Measurements from ENCODE around the gene ESR1.
"Not testable (repeated sequence)": the region's sequence is repeated elsewhere in the genome, so short reads cannot be mapped to it uniquely, and the experiment has no call there.

The ESR1 gene

GRCh38 chr6:152062476-152062875, 255.0 kb downstream of the ESR1 start:
- no peak for DNase-seq

DNA sequence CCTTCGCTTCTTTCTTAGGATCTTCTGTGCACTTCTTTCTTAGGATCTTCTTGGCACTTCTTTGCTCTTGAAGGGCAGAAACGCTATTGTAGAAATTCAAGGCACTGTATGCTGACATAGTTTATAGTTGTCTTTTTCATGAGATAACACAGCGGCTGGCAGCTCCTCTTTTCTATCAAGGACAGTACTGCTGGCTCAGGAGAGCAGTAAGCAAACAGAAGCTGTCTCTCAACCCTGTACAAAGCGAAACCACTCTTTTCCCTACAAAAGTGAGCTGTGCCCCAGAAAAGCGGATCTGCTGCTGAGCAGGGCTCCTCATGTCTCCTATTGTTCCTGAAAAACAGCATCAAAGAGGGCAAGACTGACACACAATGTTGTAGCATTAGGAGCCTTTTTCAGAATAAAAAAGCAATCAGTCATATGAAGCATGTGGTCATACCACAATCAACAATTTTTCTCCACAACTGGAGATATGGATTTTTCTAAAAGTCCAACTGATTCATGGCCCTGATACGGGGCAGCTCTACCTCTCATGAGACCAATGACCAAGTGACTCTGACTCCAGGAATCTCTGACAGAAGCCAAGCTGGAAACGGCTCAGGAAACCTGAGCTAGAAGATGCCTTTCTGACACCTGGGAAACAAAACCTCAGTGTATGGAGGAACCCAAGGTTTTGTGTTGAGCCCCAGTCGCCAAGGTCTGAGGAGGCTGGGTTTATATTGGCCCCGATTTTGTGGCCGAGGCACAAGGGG, 255.9 kb downstream of the ESR1 start:
- DNase-seq = no peak

DNA sequence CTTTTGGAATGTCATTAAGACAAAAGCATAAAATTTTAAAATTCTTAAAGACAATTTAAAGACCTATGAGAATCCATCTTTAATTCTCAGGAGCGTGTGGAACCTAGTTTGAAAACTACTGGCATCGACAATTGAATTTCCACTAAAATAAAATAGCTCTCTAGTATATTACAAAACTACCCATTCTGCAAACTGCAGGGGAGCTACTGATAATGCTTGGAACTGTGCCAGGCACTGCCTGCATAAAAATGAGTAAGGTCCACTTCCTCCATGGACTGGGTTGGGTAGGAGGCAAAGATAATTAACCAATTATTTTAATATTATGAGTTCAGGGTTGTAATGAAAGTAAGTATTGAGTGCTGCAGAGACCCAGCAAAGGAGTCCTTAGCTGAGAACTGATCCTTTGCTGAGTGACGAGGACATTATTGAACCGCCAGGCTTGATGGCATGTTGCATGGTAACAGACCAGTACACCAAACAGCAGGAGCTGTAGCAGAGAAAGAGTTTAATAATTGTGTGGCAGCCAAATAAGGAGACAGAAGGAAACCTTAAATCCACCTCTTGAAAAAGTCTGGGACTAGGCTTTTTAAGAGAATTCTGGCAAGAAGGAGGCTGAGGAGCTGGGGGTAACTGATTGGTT, 261.3 kb downstream of the ESR1 start:
- no peak for DNase-seq

- DNase-seq = no peak
Measured at GRCh38 chr6:152070556-152070955, 263.1 kb downstream of the ESR1 start.

DNA sequence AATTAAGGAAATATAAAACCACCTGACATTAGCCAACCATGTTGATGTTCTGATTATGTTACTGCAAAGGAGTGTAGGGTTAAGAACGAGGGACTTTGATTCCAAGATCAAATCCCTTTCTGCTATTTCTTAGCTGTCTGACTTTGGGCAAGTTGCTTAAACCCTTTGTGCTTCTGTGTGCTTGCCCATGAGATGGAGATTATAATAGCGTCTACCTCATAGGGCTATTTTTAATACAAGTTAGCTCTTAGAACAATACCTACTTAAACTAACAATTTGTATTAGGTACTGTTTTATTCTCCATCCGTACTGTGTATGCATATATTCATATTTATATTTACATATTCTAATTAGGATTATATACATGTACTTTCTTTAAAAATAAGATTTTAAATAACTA, 263.8 kb downstream of the ESR1 start:
- no peak for DNase-seq

DNA sequence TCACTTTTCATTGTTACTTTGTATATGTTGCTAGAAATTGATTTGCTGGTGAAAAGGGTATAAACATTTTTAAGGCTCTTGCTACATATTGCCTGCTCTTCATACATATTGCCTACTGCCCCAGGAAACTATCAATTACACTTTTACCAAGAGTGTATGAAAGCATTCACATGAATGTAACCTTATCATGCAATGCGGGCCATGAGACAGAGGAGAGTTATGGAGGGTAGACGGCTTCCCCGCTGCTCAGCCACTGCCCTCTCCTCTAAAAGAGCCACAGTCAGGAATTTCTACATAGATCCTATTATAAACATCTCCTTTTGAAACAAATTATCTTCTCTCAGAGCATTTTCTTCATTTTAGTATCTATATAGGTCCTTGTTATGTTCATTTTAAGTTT, 264.4 kb downstream of the ESR1 start:
- DNase-seq = no peak

DNA sequence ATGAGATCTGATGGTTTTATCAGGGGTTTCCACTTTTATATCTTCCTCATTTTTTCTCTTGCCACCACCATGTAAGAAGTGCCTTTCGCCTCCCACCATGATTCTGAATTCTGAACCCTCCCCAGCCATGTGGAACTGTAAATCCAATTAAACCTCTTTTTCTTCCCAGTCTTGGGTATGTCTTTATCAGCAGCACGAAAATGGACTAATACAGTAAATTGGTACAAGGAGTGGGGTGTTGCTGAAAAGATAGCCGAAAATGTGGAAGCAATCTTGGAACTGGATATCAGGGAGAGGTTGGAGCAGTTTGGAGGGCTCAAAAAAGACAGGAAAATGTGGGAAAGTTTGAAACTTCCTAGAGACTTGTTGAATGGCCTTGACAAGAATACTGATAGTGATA, 268.8 kb downstream of the ESR1 start:
- DNase-seq = not testable (repeated sequence)

DNA sequence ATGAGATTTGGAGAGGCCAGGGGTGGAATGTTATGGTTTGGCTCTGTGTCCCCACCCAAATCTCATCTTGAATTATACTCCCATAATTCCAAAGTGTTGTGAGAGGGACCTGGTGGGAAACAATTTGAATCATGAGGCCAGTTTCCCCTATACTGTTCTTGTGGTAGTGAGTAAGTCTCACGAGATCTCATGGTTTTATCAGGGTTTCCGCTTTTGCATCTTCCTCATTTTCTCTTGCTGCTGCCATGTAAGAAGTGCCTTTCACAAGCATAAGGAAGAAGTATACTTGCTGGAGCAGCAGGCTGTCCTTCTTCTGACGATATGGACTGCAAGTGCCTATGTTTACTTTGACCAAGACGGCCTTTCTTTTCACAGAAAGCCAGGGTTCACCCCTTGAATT, 270.5 kb downstream of the ESR1 start:
- DNase-seq = no peak

DNA sequence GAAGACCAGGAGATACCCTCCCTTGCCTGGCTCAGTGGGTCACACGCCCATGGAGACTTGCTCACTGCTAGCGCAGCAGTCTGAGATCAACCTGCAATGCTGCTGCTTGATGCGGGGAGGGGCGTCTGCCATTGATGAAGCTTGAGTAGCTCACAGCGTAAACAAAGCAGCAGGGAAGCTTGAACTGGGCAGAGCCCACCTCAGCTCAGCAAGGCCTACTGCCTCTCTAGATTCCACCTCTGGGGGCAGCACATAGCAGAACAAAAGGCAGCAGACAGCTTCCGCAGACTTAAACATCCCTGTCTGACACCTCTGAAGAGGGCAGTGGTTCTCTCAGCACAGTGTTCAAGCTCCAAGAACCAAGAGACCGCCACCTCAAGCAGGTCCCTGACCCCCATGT, 271.3 kb downstream of the ESR1 start:
- no peak for DNase-seq

DNA sequence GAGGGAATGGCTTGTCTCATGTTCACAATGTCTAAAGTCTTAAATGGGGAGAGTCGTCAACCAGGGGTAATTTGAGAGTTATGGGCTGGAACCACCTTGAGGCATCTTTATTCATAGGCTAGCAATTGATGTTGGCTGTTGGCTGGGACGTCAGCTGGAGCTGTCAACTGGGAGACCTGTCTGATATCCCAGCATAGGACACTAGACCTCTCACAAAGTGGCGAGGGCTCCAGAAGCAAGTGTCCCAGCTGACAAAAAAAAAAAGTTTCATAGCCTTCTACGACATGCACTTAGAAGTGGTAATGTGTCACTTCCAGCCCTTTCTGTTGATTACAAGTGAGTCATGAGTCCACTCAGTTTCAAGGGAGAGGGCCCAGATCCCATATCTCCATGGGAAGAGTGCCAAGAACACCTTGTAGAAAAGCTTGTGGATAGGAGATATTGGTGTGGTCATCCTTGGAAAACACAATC, 278.0 kb downstream of the ESR1 start:
- DNase-seq = no peak

- DNase-seq = no peak
Measured at GRCh38 chr6:152086223-152086873, 278.9 kb downstream of the ESR1 start.

DNA sequence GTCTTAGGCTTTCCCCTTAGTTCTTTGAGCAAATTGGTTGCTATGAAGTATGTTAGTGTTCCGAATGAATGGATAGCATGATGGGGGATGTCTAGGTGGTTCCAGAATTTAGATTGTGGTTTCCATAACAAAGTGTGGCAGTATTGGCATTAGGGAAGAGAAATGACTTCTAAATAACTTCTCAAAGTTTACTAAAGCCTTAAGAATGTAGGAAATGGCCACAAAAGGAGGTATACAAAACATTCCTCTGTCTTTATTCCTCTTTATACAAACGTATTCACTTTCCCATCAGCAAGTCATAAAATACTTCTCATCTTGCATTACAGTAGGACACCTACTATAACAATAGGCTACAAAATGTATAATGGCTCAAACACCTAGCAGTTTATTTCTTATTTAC, 279.6 kb downstream of the ESR1 start:
- DNase-seq = no peak

DNA sequence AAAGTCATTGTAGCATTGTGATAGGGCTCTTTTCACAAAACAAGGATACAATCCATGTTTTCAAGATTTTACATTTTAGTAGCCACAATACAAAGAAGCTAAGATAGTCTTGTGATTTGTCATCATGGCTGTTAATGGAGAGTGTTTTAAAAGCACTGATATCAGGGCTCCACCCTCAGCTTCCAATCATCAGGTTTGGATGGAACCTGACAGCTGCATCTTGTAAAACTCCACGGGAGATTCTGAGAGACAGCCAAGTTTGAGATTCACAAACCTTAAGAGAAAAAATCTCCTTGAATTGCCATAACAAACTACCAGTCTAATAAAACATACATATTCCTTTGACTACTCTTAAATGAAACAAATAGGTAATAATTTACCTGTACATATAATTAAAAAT, 280.2 kb downstream of the ESR1 start:
- DNase-seq = no peak

GRCh38 chr6:152089992-152090391, 282.5 kb downstream of the ESR1 start:
- DNase-seq = no peak

GRCh38 chr6:152091201-152091600, 283.7 kb downstream of the ESR1 start:
- DNase-seq = no peak

DNA sequence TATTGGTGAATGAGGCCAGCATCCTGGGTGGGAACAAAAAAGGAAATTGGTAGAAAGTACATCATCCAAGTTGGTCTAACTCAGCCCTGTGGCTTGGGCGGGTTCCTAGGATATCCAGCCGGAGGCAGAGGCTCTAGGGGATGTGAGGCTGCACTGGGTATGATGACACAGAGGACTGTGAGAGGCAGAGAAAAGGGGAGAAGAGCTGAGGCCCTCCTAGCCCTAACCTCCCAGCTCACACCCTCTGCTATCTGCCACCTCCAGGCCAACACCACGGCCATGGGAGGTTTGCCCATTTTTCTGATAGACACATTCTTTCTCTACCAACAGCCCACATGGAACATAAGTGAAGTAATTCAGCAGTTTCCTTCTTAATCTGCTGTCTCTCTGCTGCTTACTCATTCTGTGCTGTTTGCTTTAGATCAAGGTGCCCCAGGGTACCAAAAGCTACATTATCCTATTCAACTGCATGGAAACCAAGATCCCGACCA, 284.4 kb downstream of the ESR1 start:
- DNase-seq = no peak

- no peak for DNase-seq
Measured at GRCh38 chr6:152093711-152094110, 286.2 kb downstream of the ESR1 start.

DNA sequence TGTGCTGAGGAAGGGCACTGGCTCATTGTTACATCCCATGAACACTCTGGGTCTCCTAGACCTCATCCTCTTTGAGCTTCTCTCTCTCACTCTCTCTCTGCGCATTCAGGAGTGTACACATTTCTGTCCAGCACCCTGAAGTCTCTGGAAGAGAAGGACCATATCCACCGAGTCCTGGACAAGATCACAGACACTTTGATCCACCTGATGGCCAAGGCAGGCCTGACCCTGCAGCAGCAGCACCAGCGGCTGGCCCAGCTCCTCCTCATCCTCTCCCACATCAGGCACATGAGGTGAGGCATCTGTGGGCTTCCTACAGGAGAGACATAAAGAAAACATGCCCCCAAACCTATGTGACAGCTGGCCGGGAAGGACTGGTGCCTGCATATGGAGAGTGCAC, 286.8 kb downstream of the ESR1 start:
- no peak for DNase-seq

DNA sequence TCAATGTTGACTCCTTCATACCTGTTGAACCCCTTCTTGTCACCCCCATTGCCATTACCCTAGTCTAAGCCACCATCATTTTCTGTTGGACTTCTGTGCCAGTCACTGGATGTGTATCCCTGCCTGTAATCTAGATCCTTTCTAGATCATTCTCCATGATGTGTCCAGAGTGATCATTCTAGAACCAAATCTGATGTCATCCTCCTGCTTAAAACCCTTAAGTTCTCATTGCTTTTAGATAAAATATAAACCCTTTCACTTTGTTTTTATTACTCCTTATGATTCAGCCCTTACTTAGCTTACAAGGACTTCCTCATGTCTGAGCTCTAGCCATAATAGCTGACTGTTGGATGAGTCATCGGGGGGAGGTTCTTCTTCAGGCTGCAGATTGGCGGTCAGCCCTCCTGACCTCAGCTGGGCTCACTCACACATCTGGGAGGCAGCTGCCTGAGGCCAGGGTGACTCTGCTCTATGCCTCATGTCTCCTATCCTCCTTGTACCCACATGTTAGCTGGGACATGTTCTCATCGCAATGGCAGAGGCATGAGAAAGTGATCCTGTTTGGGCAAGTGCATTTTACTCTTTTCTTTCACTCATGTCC, 287.6 kb downstream of the ESR1 start:
- DNase-seq = no peak

DNA sequence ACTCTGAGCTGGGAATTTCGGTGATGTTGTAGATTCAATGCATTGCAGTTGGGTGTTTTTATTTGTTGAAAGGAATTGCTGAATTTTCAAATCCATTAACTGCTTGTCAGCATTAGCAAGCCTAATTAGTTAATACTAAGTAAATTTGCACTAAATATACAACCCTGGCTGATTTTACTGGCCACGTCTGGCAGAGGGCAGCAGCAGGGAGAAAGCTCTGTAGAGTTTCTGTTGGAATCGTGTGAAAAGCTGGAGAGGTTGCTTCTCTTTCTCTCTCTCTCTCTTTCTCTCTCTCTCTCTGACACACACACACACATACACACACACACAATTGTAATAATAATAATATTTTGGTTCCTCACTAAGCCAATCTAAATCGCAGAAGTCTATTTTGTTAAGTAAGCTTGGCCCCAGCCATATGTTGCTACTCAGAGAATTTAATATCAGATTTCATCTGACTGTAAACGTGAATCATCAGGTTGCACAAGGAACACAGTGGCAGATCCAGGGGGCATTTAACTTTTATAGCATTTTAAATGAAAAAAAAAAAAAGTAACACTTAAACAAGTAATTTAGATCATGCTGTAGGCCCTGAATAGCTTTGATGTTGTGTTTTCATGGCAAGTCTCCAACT, 289.5 kb downstream of the ESR1 start:
- no peak for DNase-seq

DNA sequence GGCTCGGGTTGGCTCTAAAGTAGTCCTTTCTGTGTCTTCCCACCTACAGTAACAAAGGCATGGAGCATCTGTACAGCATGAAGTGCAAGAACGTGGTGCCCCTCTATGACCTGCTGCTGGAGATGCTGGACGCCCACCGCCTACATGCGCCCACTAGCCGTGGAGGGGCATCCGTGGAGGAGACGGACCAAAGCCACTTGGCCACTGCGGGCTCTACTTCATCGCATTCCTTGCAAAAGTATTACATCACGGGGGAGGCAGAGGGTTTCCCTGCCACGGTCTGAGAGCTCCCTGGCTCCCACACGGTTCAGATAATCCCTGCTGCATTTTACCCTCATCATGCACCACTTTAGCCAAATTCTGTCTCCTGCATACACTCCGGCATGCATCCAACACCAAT, 291.2 kb downstream of the ESR1 start:
- no peak for DNase-seq

DNA sequence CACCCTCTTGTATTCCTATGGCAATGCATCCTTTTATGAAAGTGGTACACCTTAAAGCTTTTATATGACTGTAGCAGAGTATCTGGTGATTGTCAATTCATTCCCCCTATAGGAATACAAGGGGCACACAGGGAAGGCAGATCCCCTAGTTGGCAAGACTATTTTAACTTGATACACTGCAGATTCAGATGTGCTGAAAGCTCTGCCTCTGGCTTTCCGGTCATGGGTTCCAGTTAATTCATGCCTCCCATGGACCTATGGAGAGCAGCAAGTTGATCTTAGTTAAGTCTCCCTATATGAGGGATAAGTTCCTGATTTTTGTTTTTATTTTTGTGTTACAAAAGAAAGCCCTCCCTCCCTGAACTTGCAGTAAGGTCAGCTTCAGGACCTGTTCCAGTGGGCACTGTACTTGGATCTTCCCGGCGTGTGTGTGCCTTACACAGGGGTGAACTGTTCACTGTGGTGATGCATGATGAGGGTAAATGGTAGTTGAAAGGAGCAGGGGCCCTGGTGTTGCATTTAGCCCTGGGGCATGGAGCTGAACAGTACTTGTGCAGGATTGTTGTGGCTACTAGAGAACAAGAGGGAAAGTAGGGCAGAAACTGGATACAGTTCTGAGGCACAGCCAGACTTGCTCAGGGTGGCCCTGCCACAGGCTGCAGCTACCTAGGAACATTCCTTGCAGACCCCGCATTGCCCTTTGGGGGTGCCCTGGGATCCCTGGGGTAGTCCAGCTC, 292.1 kb downstream of the ESR1 start:
- no peak for DNase-seq

All from stimulated activated CD4-positive, alpha-beta T cell treated with anti-CD3 and anti-CD28 coated beads, Interleukin-12 subunit alpha, Interleukin-12 subunit beta, amount 100 ng/mL, for 4 hours (primary cell).